GM10266 (cell line): ENCODE measurements around the gene MUC6.
"Not testable (repeated sequence)": the region's sequence is repeated elsewhere in the genome, so short reads cannot be mapped to it uniquely, and the experiment has no call there.

ENCODE experiments used
- DNase-seq: peaks from one replicate; pipeline ENCODE4 v3.0.0; 2012; ENCODE audit errors: extremely low spot score
- CTCF ChIP-seq: IDR thresholded peaks from 2 replicates; pipeline ENCODE4 v1.5.1; 2012; ENCODE audit warnings: mild to moderate bottlenecking, low read depth; ENCODE audit not compliant: control insufficient read depth, insufficient read depth; ENCODE audit errors: missing control alignments

MUC6 gene

GRCh38 chr11:978781-979180 is 57.7 kb downstream of the MUC6 start:
- no peak for DNase-seq
- TF ChIP-seq CTCF: no peak

- no peak for DNase-seq
- TF ChIP-seq CTCF: no peak
Measured at GRCh38 chr11:977830-978720, 58.4 kb downstream of the MUC6 start.

- DNase-seq: no peak
- no peak for TF ChIP-seq CTCF
Measured at GRCh38 chr11:976431-977160, 59.9 kb downstream of the MUC6 start.

GRCh38 chr11:975827-976226 is 60.7 kb downstream of the MUC6 start:
- no peak for TF ChIP-seq CTCF

GRCh38 chr11:975376-975775 is 61.1 kb downstream of the MUC6 start:
- DNase-seq: not testable (repeated sequence)

More at GRCh38 chr11:975827-976226, 60.7 kb downstream of the MUC6 start:
- DNase-seq: no peak

- DNase-seq: no peak
- no peak for TF ChIP-seq CTCF
Measured at GRCh38 chr11:973237-973636, 63.3 kb downstream of the MUC6 start.

GRCh38 chr11:972523-973211 is 63.9 kb downstream of the MUC6 start:
- no peak for DNase-seq
- no peak for TF ChIP-seq CTCF
